GM12873 (cell line): ENCODE data around the gene SPEM2.

Experiments
- CTCF ChIP-seq: IDR thresholded peaks from 2 replicates; pipeline ENCODE4 v1.5.1; 2012; ENCODE audit warnings: low read depth, mild to moderate bottlenecking, moderate library complexity, low read length, control low read depth; ENCODE audit not compliant: insufficient read depth; ENCODE audit errors: missing control alignments

SPEM2 gene

GRCh38 chr17:7408863-7409262 is 16.6 kb upstream of the SPEM2 start:
- TF ChIP-seq CTCF = no peak

GRCh38 chr17:7409716-7410115 is 15.7 kb upstream of the SPEM2 start:
- TF ChIP-seq CTCF = no peak

- TF ChIP-seq CTCF = no peak
Measured at GRCh38 chr17:7410634-7411426, 14.6 kb upstream of the SPEM2 start.

GRCh38 chr17:7411427-7411750 is 14.0 kb upstream of the SPEM2 start:
- TF ChIP-seq CTCF = no peak

- TF ChIP-seq CTCF = no peak
Measured at GRCh38 chr17:7413346-7413985, 11.9 kb upstream of the SPEM2 start.

GRCh38 chr17:7414837-7415236 is 10.6 kb upstream of the SPEM2 start:
- TF ChIP-seq CTCF = no peak

- TF ChIP-seq CTCF = no peak
Measured at GRCh38 chr17:7415784-7416183, 9.6 kb upstream of the SPEM2 start.
